Ovary (tissue), 3 donors: ENCODE measurements around the gene NCKIPSD.

Experiments used
- EP300 ChIP-seq: sonication (generic); formaldehyde crosslinking; IDR thresholded peaks from one replicate; pipeline ENCODE4 v1.6.1; 2017; ENCODE audit warnings: antibody characterized with exemption
- POLR2A ChIP-seq: fragments of 450-650 bp; IDR thresholded peaks from one replicate; pipeline ENCODE4 v1.6.1; 2017; ENCODE audit warnings: antibody characterized with exemption, mild to moderate bottlenecking, moderate library complexity
- TF ChIP-seq, protein P1 (sequence below), 3 donors: fragments of 450-650 bp in 2 of 3; fragments of 200-600 bp in 1 of 3; IDR thresholded peaks; one replicate each; pipeline versions ENCODE4 v1.5.1 to v1.8.0; 2016 to 2022; ENCODE audit warnings: antibody characterized with exemption in 3 of 3, mild to moderate bottlenecking in 1 of 3
- donor health status: DM: no; HTN: no; CAD: no.

DNA sequence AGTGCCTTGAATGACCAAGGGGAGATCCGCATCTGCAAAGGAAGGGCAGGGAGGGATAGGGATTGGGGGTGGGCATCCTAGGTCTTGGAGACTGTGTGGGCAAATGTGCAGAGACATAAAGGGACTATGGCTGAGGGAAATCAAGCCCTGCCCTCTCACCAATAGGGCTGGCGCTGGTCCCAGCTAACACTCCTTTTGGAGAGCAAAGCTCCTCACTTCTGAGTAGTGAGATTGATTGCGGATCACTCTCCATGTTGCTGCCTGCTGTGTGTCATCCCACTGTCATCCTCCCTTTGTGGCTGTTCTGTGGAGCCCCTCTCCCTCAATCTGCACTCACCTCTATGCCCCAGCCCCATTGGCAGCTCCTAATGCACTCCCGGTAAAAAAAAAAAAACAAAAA is 20.8 kb downstream of the NCKIPSD start:
- TF ChIP-seq, protein P1, sequence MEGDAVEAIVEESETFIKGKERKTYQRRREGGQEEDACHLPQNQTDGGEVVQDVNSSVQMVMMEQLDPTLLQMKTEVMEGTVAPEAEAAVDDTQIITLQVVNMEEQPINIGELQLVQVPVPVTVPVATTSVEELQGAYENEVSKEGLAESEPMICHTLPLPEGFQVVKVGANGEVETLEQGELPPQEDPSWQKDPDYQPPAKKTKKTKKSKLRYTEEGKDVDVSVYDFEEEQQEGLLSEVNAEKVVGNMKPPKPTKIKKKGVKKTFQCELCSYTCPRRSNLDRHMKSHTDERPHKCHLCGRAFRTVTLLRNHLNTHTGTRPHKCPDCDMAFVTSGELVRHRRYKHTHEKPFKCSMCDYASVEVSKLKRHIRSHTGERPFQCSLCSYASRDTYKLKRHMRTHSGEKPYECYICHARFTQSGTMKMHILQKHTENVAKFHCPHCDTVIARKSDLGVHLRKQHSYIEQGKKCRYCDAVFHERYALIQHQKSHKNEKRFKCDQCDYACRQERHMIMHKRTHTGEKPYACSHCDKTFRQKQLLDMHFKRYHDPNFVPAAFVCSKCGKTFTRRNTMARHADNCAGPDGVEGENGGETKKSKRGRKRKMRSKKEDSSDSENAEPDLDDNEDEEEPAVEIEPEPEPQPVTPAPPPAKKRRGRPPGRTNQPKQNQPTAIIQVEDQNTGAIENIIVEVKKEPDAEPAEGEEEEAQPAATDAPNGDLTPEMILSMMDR (IDR thresholded peaks at IDR 0.05) = no peak
- TF ChIP-seq POLR2A = no peak
- no peak for TF ChIP-seq EP300
